K562 (cell line): Measurements from ENCODE around the gene CEND1. TPM values are rescaled to one million over a fixed set of nuclear protein-coding genes. Genes with fewer than 3 reads are reported as not detected.
A peak's percentile ranks its signal among the peaks of the same experiment; 100 is the strongest.

Source experiments
- BRCA1 ChIP-seq, 2 experiments: fragments of 450-650 bp in 1 of 2; sonication (generic) in 1 of 2; formaldehyde crosslinking in 1 of 2; IDR thresholded peaks; 2 replicates each; pipeline versions ENCODE4 v1.5.0 to v1.6.1; 2017 to 2020; ENCODE audit warnings: mild to moderate bottlenecking in 1 of 2, missing genetic modification reagents in 1 of 2
- CXXC5 ChIP-seq: fragments of 250-450 bp; sonication (Bioruptor Pico); IDR thresholded peaks from 2 replicates; pipeline ENCODE4 v1.8.0; 2022; ENCODE audit warnings: inconsistent platforms, mild to moderate bottlenecking, moderate library complexity
- EP300 ChIP-seq: IDR thresholded peaks from 2 replicates; pipeline ENCODE4 v1.6.1; 2012; ENCODE audit warnings: low read length, improper control_type of control experiment
- MED1 ChIP-seq: sonication (generic); formaldehyde crosslinking; IDR thresholded peaks from 2 replicates; pipeline ENCODE4 v1.8.1; 2023; ENCODE audit warnings: missing genetic modification reagents, borderline replicate concordance
- NUFIP1 ChIP-seq: fragments of 450-650 bp; IDR thresholded peaks from 2 replicates; pipeline ENCODE4 v1.6.1; 2018; ENCODE audit not compliant: partially characterized antibody
- RBM22 ChIP-seq: fragments of 200-400 bp; formaldehyde crosslinking; IDR thresholded peaks from 2 replicates; pipeline ENCODE4 v1.6.1; 2018; ENCODE audit warnings: low read length, low read depth; ENCODE audit not compliant: poor library complexity, severe bottlenecking
- TAF9B ChIP-seq: fragments of 450-650 bp; IDR thresholded peaks from 2 replicates; pipeline ENCODE4 v1.6.1; 2018; ENCODE audit warnings: mild to moderate bottlenecking; ENCODE audit not compliant: partially characterized antibody
- TCF7 ChIP-seq: sonication (generic); IDR thresholded peaks from 2 replicates; pipeline ENCODE4 v1.6.1; 2016; ENCODE audit warnings: antibody characterized with exemption, borderline replicate concordance
- TSC22D4 ChIP-seq: fragments of 450-650 bp; IDR thresholded peaks from 2 replicates; pipeline ENCODE4 v1.6.1; 2016; ENCODE audit warnings: missing genetic modification characterization, missing biosample characterization, control low read depth
- ZFP1 ChIP-seq: fragments of 450-650 bp; formaldehyde crosslinking; IDR thresholded peaks from 2 replicates; pipeline ENCODE4 v1.4.0; 2020; ENCODE audit warnings: mild to moderate bottlenecking, mixed read lengths
- ZNF184 ChIP-seq: sonication (generic); formaldehyde crosslinking; IDR thresholded peaks from 2 replicates; pipeline ENCODE4 v1.5.0; 2020; ENCODE audit warnings: missing genetic modification reagents
- ZNF239 ChIP-seq: fragments of 250-450 bp; sonication (Bioruptor Pico); IDR thresholded peaks from 2 replicates; pipeline ENCODE4 v1.4.0; 2020; ENCODE audit warnings: mild to moderate bottlenecking
- ZNF644 ChIP-seq: fragments of 200-800 bp; sonication (Bioruptor generic); IDR thresholded peaks from 2 replicates; pipeline ENCODE4 v1.6.1; 2016; ENCODE audit warnings: low read depth, missing genetic modification characterization, missing compliant biosample characterization
- polyA plus RNA-seq, 8 experiments: library from polyadenylated mRNA; depleted of rRNA in 4 of 8; stranded (reverse) in 5 of 8; unstranded in 3 of 8; fragments of >200 nt; fragmentation: Nextera tagmentation in 2 of 8; fragmentation: Illumina TruSeq in 1 of 8; extraction: Ambion mirVana in 2 of 8; extraction: Trizol in 1 of 8; gene quantifications; 2 replicates each; pipeline versions ENCODE4 v1.2.1 to v1.2.3, GENCODE V29; 2011 to 2014; ENCODE audit warnings: inconsistent platforms in 1 of 8, missing spikeins in 1 of 8
- total RNA-seq, 7 experiments: library from RNA; depleted of rRNA in 6 of 7; stranded (reverse); fragments of >200 nt in 6 of 7; fragmentation: Illumina TruSeq in 2 of 7; extraction: Trizol in 2 of 7; gene quantifications; 2 replicates each; pipeline versions ENCODE4 v1.2.1 to v1.2.3, GENCODE V29; 2011 to 2021; ENCODE audit warnings: low replicate concordance in 1 of 7
- TF ChIP-seq, protein P1 (sequence below): fragments of 250-450 bp; sonication (Bioruptor Pico); IDR thresholded peaks from 2 replicates; pipeline ENCODE4 v1.9.0; 2021; ENCODE audit warnings: mild to moderate bottlenecking
- TF ChIP-seq, protein P2 (sequence below): sonication (generic); formaldehyde crosslinking; IDR thresholded peaks from 2 replicates; pipeline ENCODE4 v1.8.1; 2023; ENCODE audit warnings: missing genetic modification reagents, mild to moderate bottlenecking, borderline replicate concordance

The CEND1 gene
- total and polyA plus RNA-seq, 9 of the 15 experiments (the other 6 are each of a cell fraction or from before 2014, with no cell fraction given): 0.13 to 0.18 (median 0.16) TPM; not detected in 6

DNA sequence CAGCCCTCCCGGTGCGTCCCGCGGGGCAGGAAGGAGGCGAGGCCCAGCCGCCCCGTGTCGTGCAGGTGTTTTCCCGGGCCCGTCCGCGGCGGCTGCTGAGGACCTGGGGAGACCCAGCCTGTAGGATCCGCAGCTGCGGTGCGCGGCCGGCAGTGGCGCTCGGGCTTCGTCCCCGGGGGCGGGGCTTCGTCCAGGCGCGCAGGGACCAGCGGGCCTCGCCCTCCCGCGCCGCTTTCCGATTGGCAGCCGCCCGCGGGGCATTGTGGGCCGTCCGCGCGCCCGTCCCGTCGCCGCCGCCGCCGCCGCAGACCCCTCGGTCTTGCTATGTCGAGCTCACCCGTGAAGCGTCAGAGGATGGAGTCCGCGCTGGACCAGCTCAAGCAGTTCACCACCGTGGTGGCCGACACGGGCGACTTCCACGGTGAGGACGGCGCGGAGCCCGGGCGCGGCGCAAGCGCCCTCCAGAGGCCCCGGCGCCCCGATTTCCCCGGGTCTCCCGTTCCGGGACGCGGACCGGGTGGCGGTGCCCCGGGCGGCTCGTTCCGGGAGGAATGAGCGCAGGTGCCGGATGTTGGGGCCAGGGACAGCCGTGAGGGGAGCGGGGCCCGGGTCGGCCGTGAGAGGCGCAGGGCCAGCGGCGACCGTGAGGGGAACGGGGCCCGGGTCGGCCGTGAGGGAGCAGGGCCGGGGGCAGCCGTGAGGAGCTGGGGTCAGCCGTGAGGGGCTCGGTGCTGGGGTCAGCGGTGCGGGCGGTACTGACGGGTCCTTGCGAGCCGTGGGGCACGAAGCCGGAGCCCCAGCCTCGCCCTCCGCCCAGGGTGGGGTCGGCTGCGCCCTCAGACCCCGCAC lies 42.5 kb downstream of the CEND1 start, which contains the start of gene TALDO1 (continued):
- TF ChIP-seq ZNF239 (CRISPR knock-in tag) (no peak), TAF9B (no peak), EP300 (0 out of 2 replicates have a peak, but pooled peaks have one; percentile 3), MED1 (CRISPR knock-in tag) (no peak), NUFIP1 (no peak), BRCA1 (IDR thresholded peaks at IDR 0.05) (no peak), BRCA1 (CRISPR knock-in tag; IDR thresholded peaks at IDR 0.05) (0 out of 2 replicates have a peak, but pooled peaks have one; percentile 39), TSC22D4 (tag) (no peak), ZFP1 (CRISPR knock-in tag) (no peak), ZNF644 (tag) (no peak), TCF7 (no peak), CXXC5 (CRISPR knock-in tag) (peak; percentile 80), RBM22 (peak; percentile 37), ZNF184 (CRISPR knock-in tag) (no peak)
- TF ChIP-seq, protein P1, sequence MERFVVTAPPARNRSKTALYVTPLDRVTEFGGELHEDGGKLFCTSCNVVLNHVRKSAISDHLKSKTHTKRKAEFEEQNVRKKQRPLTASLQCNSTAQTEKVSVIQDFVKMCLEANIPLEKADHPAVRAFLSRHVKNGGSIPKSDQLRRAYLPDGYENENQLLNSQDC (CRISPR knock-in tag): peak; percentile 70; the same call in 1 of the 2 replicates
- TF ChIP-seq, protein P2, sequence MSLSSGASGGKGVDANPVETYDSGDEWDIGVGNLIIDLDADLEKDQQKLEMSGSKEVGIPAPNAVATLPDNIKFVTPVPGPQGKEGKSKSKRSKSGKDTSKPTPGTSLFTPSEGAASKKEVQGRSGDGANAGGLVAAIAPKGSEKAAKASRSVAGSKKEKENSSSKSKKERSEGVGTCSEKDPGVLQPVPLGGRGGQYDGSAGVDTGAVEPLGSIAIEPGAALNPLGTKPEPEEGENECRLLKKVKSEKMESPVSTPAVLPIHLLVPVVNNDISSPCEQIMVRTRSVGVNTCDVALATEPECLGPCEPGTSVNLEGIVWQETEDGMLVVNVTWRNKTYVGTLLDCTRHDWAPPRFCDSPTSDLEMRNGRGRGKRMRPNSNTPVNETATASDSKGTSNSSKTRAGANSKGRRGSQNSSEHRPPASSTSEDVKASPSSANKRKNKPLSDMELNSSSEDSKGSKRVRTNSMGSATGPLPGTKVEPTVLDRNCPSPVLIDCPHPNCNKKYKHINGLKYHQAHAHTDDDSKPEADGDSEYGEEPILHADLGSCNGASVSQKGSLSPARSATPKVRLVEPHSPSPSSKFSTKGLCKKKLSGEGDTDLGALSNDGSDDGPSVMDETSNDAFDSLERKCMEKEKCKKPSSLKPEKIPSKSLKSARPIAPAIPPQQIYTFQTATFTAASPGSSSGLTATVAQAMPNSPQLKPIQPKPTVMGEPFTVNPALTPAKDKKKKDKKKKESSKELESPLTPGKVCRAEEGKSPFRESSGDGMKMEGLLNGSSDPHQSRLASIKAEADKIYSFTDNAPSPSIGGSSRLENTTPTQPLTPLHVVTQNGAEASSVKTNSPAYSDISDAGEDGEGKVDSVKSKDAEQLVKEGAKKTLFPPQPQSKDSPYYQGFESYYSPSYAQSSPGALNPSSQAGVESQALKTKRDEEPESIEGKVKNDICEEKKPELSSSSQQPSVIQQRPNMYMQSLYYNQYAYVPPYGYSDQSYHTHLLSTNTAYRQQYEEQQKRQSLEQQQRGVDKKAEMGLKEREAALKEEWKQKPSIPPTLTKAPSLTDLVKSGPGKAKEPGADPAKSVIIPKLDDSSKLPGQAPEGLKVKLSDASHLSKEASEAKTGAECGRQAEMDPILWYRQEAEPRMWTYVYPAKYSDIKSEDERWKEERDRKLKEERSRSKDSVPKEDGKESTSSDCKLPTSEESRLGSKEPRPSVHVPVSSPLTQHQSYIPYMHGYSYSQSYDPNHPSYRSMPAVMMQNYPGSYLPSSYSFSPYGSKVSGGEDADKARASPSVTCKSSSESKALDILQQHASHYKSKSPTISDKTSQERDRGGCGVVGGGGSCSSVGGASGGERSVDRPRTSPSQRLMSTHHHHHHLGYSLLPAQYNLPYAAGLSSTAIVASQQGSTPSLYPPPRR (CRISPR knock-in tag): peak; percentile 49; the same call in 1 of the 2 replicates
